ENCODE data around the gene NEIL3. TPM values are rescaled to one million over a fixed set of nuclear protein-coding genes. Genes with fewer than 3 reads are reported as not detected.

Gene NEIL3
- total and polyA plus RNA-seq, 8 donors = 0.29 to 9.3 (median 1.4) TPM; not detected in 2

- intact Hi-C loops (cut with DNase I; ENCODE audit: low total_unique reads) = no loop called here
- Histone ChIP-seq H3K27me3 (no peaks in the 10 kb centered on the region), H3K4me3 (no peak overlapping the region), H3K9me3 (no peaks in the 10 kb centered on the region), H3K4me1 (no peaks in the 10 kb centered on the region), H3K27ac (no peak overlapping the region), H3K36me3 (no peaks in the 10 kb centered on the region)
- no peak for TF ChIP-seq POLR2A (IDR thresholded peaks at IDR 0.05)
- TF ChIP-seq EP300 (IDR thresholded peaks at IDR 0.05) = no peak
- TF ChIP-seq CTCF (IDR thresholded peaks at IDR 0.05) = no peak
- TF ChIP-seq POLR2AphosphoS5 (IDR thresholded peaks at IDR 0.05) = no peak
- 94 to 97% (median 95%) methylated on average over 6 of the region's 6 CpGs for WGBS, 5 donors
- no peak for DNase-seq
Observed at GRCh38 chr4:177349191-177349590, 39.5 kb downstream of the NEIL3 start.

GRCh38 chr4:177351622-177352244 lies 42.1 kb downstream of the NEIL3 start:
- no peak overlapping the region for H3K4me3 ChIP-seq
- WGBS, 5 donors = 90 to 96% (median 93%) methylated on average over 5 of the region's 5 CpGs
- H3K27ac ChIP-seq = no peak overlapping the region
- H3K4me1 ChIP-seq = no peaks in the 10 kb centered on the region
- peak in 1 of 2 donors; percentile 17 for DNase-seq
- no peaks in the 10 kb centered on the region for H3K36me3 ChIP-seq
- no peaks in the 10 kb centered on the region for H3K9me3 ChIP-seq
- TF ChIP-seq EP300 (IDR thresholded peaks at IDR 0.05) (no peak), POLR2A (IDR thresholded peaks at IDR 0.05) (no peak), CTCF (IDR thresholded peaks at IDR 0.05) (no peak), POLR2AphosphoS5 (IDR thresholded peaks at IDR 0.05) (no peak)
- H3K27me3 ChIP-seq = no peaks in the 10 kb centered on the region
- intact Hi-C loops (cut with DNase I; ENCODE audit: low total_unique reads) = no loop called here

GRCh38 chr4:177356206-177356605 lies 46.5 kb downstream of the NEIL3 start:
- Histone ChIP-seq H3K4me3 (no peak overlapping the region), H3K9me3 (no peaks in the 10 kb centered on the region), H3K4me1 (no peaks in the 10 kb centered on the region), H3K27me3 (no peaks in the 10 kb centered on the region), H3K27ac (no peak overlapping the region), H3K36me3 (no peaks in the 10 kb centered on the region)
- TF ChIP-seq POLR2AphosphoS5 (IDR thresholded peaks at IDR 0.05) (no peak), CTCF (IDR thresholded peaks at IDR 0.05) (no peak), EP300 (IDR thresholded peaks at IDR 0.05) (no peak), POLR2A (IDR thresholded peaks at IDR 0.05) (no peak)
- DNase-seq = no peak
- intact Hi-C loops (cut with DNase I; ENCODE audit: low total_unique reads) = no loop called here

GRCh38 chr4:177356921-177357320 lies 47.2 kb downstream of the NEIL3 start:
- intact Hi-C loops (cut with DNase I; ENCODE audit: low total_unique reads) = no loop called here
- Histone ChIP-seq H3K4me3 (no peak overlapping the region), H3K4me1 (no peaks in the 10 kb centered on the region), H3K27ac (no peak overlapping the region), H3K27me3 (no peaks in the 10 kb centered on the region), H3K36me3 (no peaks in the 10 kb centered on the region), H3K9me3 (no peaks in the 10 kb centered on the region)
- TF ChIP-seq POLR2AphosphoS5 (IDR thresholded peaks at IDR 0.05) (no peak), EP300 (IDR thresholded peaks at IDR 0.05) (no peak), CTCF (IDR thresholded peaks at IDR 0.05) (no peak), POLR2A (IDR thresholded peaks at IDR 0.05) (no peak)
- no peak for DNase-seq
- 80 to 93% (median 90%) methylated on average over 7 of the region's 7 CpGs for WGBS, 5 donors
